ENCODE data around the gene FAM185A.
"Not testable (repeated sequence)": the region's sequence is repeated elsewhere in the genome, so short reads cannot be mapped to it uniquely, and the experiment has no call there.

Gene FAM185A

DNA sequence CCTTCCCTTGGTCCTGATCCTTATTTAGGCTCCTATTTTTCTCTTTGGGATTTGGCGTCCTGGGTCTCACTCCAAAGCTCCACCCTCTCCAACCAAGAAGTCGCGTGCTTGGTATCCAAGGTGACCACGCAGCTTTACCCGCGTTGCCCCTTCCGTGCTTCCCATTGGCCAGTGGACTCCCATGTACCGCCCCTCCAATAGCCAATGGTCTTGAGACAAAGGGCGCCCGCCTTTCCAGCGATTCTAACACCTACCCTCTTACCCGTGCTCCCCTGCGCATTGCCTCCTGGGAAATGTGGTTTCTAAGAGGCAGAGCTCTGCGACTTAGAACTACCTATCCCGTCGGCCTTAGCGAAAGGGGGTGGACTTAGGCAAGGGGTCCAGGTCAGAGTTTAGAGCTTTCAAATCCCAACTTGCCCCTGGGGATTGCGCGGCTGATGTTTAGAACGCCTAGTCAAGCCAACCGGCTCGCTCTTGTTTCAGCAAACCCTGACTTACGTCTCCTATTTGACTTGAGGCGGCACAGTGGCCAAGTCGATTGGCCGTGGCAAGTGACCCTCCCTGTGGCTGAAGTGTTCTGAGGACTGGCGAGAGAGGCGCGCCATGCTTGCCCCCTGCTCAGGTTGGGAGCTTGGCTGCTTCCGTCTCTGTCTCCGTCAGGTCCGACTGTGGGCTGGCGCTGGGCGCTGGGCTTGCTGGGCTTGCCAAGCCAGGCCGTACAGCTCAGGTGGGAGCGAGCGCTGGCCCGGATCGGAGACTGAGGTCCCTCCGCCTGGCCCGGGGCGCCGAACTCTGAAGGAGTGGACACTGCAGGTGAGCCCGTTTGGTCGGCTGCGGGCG, at the start of gene FAM185A:
FAM185A (plus strand) TSS at position 395 of the 840 bp plus-strand sequence; CDS start at position 604, 209 bp downstream.
- peak; percentile 97 for DNase-seq (ENCODE audit: low read depth in 2 of 2)

DNA sequence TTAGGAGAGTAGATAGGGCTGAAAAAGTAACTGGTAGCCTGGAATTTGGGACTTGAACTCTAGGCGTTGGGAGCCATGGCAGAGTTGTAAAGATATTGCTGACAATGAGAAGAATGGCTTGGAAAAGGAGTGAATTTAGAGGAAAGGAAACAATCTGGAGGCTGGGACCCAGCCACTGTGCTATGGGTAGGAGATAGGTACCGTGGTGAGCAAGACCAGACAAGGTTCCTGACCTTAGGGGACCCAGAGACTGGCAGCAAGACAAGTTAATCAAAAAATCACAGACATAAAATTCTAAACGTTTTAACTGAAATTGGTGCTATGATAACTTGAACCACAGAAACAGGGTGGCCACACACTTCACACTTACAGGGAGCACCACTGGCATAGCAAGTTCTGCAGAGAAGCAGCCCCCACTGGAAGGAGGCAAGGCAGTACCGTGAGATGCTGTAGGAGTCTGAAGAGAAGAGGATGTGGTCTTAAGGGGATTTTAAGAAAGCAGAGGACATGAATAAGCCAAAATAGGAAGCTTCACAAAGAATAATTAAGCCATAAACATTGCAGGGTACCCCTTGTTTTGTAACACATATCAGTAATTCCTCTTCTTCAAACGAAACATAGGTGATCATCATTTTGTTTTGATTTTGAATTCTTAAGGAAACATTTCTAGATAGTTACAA, 35.6 kb upstream of the FAM185A start:
- DNase-seq (ENCODE audit: low read depth in 2 of 2): not testable (repeated sequence)

DNA sequence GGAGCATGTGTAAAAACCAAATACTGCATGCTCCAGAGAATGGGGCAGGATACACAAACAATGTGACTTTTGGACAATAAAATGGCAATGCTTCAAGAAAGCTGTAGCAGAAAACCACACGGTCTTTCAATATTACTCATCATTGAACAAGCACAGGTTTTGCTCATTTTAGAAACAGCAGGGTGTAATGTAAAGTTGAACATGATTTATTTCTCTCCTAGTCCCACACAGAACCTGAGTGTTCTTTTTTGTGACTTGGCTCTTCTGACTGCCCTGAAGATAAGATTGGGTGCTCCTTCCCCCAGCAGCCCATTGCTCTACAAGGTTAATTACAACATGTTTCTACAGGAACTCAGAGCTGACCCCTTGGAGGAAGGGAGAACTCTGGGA, 35.1 kb upstream of the FAM185A start:
- not testable (repeated sequence) for DNase-seq (ENCODE audit: low read depth in 2 of 2)

DNA sequence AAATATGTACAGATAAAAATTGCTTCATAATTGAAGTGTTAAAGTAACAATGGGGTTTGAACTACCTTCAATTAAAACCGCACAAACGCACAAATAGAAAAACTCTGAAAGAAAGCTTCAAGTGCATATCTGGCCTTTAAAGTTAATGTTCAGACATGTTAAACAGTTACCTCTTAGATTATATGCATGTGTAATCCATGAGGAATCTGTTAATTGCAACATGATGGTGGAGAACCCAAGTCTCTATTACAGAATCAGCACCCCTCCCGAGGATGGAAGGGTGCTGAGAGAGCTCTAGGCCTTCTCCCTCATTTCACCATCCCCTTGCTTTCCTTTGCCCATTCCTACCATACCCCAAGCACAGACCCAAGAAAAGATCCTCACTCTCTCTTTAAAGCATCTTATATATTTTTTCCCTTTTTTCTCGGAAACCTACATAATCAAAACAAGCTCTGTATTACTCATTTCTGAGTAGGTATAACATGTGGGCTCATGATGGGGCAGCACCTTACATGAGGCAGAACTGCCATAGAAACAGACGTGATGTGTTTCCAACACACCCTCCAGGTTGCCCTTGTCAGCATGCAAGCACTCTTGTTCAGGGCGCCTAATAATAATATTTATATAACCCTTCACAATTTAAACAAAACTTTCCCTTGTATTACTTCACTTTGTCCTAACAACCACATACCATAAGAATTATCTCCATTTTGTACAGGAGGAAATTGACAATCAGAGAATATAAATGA, 33.9 kb upstream of the FAM185A start:
- not testable (repeated sequence) for DNase-seq (ENCODE audit: low read depth in 2 of 2)

DNA sequence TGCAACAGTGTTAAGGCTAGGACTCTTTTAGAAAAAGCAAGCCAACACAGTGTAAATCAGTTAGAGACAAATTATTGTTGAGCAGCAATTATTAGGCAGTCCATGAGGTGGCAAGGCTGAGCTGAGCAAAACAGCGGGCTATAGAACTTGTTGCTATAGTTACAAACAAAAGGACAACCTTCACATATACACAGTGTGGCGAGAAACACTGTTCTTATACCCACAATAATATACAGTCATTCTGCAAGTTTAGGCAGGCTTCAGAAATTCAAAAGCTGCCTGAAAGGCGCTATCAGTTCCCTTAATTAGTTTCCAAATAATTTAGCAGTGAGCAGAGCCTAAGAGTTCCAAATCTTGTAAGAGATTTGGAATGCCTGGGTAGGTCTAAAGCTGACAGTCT, 33.1 kb upstream of the FAM185A start:
- DNase-seq (ENCODE audit: low read depth in 2 of 2): not testable (repeated sequence)

DNA sequence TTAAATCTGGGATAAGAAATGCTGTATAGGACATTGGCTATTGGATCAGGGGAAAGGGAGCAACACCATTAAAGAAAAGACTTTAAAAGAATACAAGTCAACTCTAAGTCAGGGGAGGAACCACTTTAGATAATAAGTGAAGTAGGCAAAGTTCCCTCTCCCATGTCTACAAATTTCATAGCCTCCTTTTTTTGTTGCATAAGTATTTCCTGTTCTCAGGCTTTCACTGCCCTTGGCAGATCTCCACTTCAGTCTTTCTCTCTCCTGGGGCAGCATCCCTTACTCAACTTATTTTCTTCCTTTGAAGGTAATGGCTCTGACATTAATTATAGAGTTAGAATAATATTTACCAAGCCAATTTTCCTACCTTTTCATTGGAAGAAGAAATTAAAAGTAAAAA, 30.3 kb upstream of the FAM185A start:
- DNase-seq (ENCODE audit: low read depth in 2 of 2): peak in 1 of 2 experiments; percentile 16

DNA sequence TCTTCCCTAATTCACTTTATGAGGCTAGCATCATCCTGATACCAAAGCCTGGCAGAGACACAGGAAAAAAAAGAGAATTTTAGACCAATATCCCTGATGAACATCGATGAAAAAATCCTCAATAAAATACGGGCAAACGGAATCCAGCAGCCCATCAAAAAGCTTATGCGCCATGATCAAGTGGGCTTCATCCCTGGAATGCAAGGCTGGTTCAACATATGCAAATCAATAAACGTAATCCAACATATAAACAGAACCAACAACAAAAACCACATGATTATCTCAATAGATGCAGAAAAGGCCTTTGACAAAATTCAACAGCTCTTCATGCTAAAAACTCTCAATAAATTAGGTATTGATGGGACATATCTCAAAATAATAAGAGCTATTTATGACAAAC, 22.6 kb upstream of the FAM185A start:
- DNase-seq (ENCODE audit: low read depth in 2 of 2): not testable (repeated sequence)

DNA sequence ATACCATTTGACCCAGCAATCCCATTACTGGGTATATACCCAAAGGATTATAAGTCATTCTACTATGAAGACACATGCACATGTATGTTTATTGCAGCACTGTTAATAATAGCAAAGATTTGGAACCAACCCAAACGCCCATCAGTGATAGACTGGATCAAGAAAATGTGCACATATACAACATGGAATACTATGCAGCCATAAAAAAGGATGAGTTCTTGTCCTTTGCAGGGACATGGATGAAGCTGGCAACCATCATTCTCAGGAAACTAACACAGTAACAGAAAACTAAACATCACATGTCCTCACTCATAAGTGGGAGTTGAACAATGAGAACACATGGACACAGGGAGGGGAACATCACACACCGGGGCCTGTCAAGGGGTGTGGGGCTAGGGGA, 19.1 kb upstream of the FAM185A start:
- not testable (repeated sequence) for DNase-seq (ENCODE audit: low read depth in 2 of 2)

DNA sequence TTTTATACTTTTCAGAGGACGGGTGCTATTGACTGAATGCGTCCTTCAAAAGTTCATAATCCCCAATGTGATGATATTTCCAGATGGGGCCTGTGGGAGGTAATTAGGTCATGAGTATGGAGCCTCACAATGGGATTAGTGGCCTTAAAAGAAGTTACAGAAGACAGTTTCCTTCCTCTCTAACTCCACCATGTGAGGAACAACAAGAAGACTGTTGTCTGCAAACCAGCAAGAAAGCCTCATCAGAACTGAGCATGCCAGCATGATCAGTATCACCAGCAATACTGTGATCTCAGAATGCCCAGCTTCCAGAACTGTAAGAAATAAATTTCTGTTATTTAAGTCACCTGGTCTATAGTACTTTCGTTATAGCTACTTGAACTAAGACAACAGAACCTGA, 18.4 kb upstream of the FAM185A start:
- DNase-seq (ENCODE audit: low read depth in 2 of 2): not testable (repeated sequence)

DNA sequence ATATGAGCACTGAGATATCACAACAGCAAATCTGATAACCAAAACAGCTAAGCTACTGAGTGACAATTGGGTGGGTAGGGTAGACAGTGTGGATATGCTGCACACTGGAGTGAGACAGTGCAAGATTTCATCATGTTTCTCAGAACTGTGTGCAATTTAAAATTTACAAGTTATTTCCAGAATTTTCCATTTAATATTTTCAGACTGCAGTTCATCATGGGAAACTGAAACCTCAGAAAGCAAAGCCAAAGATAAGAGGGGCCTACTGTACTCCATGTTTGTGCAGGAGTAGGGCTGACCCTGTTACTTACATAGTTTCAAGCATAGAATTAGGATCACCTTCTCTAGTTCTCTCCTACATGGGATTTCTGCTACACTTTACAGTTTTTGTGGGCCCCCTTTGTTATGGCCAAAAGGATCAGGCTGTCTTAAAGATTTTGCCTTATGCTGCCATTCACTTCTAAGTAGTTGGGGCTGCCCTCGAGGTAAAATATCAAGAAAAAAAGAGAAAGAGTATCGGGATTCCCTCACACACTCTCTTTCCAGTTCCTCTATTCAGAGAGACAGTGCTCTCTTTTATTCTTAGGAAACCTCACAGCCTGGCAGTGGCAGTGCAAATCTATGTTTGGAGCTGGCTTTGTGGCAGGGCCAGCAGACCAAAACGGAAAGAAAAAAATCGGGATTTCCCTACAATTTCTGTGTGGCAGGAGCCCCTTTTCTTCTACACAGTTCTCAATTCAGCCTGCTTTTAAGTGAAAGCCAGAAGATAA, 6.6 kb upstream of the FAM185A start:
- not testable (repeated sequence) for DNase-seq (ENCODE audit: low read depth in 2 of 2)

DNA sequence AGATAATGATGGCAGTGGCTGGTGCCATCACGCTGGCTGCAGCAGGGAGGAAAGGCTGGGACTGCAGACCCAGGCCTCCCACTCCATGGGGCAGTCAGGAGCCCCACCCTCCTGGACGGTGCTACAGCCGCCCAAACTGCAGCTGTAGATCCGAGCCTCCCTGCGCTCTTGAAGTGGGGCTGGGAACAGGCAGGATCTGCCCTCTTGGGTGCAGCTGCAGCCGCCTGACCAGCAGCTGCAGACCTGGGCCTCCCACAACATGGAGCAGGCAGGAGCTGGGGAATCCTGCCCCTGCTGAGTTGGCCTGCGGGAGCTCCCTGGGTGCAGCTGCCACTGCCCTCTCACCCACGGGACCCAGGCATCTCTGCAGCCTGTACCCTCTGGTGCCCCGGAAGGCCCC, 4.9 kb upstream of the FAM185A start:
- not testable (repeated sequence) for DNase-seq (ENCODE audit: low read depth in 2 of 2)

DNA sequence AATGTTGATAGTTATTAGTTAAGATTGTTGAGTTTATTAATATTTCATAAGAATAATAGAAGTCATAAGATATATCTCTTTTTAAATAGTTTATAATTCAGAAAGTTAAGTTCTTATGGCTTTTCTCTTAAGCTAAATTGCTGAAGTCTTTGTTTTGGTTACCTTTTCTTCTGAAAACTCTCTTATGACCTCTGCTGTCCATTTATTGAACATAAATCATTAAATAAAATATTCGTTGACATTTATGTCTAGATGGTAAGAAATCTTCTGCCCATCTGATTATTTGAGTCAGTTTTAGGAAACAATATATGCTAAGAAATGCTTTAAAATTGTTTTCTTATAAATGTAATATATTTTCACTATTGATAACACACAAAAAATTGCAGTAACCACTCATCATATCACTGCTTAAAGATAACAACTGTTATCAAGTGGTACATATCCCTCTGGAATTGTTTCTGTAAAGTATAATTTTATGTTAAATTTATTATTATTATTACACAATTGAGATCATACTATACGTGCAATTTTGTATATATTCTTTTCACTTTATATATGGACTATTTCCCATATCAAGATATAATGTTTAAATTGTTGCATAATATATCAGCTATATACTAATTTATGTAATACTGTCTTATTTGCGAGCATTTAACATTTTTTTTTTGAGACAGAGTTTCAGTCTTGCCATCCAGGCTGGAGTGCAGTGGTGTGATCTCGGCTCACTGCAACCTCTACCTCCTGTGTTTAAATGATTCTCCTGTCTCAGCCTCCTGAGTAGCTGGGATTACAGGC, 3.1 kb upstream of the FAM185A start:
- not testable (repeated sequence) for DNase-seq (ENCODE audit: low read depth in 2 of 2)

DNA sequence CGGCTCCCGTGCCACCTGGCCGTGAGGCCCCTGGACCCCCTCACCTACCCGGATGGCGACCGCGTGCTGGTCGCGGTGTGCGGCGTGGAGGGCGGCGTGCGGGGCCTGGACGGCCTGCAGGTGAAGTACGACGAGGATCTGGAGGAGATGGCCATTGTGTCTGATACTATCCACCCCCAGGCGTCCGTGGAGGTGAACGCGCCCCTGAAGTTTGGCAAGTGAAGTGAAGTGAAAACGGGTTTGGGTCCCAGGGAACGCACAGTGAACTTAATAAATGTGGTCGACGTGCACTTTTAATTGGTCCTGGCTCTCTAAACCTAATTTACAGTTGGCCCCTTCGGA, 617 bp downstream of the FAM185A start:
- DNase-seq (ENCODE audit: low read depth in 2 of 2): not testable (repeated sequence)

DNA sequence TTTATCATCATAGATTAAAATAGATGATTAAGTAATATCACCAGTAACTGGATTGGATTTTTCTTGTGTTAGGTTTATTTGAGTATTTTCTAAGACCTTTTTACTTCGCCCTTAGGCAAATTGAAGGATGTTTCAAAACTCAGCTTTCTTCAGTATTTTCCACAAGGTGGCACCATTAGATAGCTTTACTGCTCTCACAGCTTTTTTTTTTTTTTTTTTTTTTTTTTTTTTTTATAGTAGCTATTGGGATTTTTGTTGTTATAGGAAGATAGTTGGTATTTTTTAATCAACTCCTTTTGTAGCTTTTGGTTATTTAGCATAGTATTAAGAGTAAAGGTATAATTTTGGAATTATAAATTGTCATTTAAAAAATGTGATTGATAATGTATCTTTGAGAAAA, 9.4 kb downstream of the FAM185A start:
- DNase-seq (ENCODE audit: low read depth in 2 of 2): not testable (repeated sequence)

DNA sequence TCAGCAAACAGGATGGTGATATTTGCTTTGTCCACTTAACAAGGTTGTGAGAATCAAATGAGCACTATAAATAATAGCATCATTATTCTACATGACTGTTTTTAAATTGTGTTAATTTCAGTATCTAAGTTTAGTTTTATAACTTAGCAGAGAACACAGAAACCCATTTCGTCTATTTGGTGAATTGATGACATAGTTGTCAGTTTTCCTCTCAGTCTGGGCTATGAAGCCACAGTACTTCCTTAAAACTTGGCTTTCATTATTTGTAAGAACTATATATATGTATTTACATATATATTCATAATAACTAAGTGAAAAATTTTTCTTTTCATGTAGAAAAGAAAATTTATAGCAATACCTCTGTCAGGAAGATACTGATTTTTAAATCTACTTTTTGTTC, 11.1 kb downstream of the FAM185A start:
- not testable (repeated sequence) for DNase-seq (ENCODE audit: low read depth in 2 of 2)

DNA sequence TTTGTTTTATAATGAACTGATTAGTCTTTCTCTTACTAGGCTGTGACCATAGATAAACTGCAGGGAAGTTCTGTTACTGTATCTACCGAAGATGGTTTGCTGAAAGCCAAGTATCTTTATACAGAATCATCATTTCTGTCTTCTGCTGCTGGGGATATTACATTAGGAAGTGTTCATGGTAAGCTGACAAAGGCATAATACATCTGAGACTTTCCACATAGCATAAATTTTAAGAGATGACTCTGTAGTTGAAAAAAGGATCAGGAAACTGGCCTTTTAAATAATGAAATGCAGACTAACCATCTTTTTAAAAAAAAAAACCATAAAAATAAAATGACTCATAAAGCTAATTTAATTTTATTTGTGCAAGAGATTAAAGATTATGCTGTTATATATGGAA, 12.4 kb downstream of the FAM185A start:
- not testable (repeated sequence) for DNase-seq (ENCODE audit: low read depth in 2 of 2)

DNA sequence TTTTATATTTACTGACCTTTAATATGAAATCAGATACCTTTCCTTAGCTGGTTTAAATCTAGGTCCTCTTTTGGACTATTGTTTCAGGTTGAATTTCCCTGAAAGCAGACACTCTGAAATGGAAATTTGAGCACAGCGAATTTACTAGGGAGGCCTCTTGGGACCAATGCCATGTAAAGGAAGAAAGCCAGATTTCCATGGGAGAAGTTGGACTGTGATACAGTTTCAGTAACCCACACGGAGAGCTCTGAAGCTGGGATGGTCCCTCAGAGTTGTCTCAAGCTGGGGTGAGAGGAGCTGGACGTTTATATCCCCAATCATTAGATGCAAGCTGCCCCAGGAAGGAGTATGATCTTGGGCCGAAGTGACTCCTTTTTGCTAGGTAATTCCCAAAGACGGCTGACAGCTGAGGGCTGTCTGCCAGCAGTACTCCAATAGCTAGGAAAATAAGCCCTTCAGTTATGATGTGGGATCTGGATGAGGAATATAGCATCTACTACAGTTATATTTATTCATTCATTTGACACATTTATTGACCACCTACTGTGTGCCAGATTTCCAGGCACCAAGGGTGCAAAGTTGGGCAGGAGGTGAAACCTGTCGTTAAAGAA, 14.6 kb downstream of the FAM185A start:
- DNase-seq (ENCODE audit: low read depth in 2 of 2): not testable (repeated sequence)

DNA sequence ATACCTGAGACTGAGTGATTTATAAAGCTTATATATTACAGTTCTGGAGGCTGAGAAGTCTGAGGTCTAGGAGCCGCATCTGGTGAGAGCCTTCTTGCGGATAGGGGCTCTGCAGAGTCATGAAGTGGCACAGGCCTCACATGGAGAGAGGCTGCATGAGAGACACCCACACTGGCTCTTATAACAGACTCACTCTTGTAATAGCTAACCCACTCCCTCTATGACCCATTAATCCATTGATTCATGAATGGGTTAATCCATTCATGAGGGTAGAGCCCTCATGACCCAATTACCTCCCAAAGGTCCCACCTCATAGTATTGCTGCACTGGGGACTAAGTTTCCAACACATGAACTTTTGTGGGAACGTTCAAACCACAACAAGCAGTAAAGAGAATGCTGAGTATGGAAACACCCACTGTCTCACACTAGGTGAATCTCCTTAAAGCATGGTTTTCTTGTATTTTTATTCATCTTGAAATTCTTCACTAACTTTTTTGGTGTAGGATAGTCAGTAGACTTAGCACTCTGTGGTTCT, 20.9 kb downstream of the FAM185A start:
- DNase-seq (ENCODE audit: low read depth in 2 of 2): not testable (repeated sequence)

DNA sequence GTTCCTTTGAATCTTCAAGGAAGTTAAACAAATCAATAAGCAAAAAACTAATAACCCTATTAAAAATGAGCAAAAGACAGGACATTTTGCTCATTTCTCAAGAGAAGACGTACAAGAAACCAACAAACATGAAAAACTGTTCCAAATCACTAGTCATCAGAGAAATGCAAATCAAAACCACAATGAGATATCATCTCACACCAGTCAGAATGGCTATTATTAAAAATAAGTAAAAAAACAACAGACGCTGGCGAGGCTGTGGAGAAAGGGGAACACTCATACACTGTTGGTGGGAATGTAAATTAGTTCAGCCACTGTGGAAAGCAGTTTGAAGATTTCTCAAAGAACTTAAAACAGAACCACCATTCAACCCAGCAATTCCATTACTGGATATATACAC, 21.7 kb downstream of the FAM185A start:
- DNase-seq (ENCODE audit: low read depth in 2 of 2): not testable (repeated sequence)

DNA sequence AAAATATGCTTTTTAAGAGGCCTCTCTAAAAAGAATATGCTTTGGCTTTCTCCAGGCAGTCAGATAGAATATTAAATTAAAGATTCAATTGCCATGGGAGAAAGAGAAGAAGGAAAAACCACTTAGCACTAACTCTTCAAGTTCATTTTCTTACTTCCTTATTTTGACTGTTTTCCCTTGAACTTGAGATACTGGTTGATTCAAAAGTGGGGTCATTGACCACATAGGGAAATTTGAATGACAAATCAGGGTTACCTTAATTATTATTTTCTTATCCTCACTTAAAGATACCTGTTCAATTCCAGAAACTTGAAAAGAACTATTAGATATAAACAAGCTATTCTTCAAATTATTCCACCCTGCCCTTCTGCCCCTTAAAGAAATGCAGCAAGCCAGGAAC, 27.4 kb downstream of the FAM185A start:
- DNase-seq (ENCODE audit: low read depth in 2 of 2): not testable (repeated sequence)

Data from fibroblast of skin of left quadriceps (primary cell).